ENCODE results near the gene EHMT1.
"Not testable (repeated sequence)": the region's sequence is repeated elsewhere in the genome, so short reads cannot be mapped to it uniquely, and the experiment has no call there.

EHMT1 gene

DNA sequence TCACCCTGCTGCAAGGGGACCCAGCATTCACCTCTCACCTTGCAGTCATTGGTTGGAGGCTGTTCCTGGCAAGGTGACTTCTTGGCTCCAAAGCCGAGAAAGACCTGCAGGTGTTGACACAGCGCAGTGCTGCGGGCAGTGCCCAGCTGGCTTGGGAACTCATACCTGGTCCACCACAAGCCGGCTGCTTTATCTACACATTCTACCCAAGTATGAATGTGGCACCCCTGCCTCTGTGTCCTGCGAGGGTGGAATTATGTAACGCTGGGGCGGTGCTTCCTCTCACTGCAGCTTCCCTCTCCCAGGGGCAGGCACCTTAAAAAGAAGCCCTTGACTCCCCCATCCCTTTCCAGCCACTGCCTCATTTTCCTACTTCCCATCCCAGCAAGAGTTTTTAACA lies 26.0 kb upstream of the EHMT1 start:
- TF ChIP-seq, protein P1, sequence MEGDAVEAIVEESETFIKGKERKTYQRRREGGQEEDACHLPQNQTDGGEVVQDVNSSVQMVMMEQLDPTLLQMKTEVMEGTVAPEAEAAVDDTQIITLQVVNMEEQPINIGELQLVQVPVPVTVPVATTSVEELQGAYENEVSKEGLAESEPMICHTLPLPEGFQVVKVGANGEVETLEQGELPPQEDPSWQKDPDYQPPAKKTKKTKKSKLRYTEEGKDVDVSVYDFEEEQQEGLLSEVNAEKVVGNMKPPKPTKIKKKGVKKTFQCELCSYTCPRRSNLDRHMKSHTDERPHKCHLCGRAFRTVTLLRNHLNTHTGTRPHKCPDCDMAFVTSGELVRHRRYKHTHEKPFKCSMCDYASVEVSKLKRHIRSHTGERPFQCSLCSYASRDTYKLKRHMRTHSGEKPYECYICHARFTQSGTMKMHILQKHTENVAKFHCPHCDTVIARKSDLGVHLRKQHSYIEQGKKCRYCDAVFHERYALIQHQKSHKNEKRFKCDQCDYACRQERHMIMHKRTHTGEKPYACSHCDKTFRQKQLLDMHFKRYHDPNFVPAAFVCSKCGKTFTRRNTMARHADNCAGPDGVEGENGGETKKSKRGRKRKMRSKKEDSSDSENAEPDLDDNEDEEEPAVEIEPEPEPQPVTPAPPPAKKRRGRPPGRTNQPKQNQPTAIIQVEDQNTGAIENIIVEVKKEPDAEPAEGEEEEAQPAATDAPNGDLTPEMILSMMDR (IDR thresholded peaks at IDR 0.05; ENCODE audit: low read depth, low read length, missing control alignments) = no peak
- H3K27ac ChIP-seq = no peak overlapping the region
- H3K36me3 ChIP-seq (replicated peaks) = no peaks in the 10 kb centered on the region
- H3K4me3 ChIP-seq (ENCODE audit: low read depth, low read length) = no peak overlapping the region
- in situ Hi-C loops (cut with HindIII; ENCODE audit: low pct_ligation_motif_present, low sequenced_read_pairs) = no loop called here
- DNase-seq = no peak
- H3K27me3 ChIP-seq (replicated peaks) = no peaks in the 10 kb centered on the region

DNA sequence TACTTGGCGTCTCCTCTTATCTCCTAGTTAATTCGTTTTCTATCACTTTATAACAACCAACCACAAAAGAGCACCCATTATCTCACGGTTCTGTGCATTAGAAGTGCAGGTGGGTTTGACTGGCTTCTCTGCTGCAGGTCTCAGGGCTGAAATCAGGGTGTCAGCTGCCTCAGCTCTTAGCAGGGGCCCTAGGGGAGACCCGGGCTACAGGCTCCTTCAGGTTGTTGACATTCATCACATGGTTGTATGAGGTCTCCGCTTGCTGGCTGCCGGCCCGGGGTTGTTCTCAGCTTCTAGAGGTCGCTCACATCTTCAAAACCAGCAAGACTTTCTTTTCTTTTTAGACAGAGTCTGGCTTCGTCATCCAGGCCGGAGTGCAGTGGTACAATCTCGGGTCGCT lies 25.6 kb upstream of the EHMT1 start:
- no peaks in the 10 kb centered on the region for H3K36me3 ChIP-seq (replicated peaks)
- no peak overlapping the region for H3K27ac ChIP-seq
- no peaks in the 10 kb centered on the region for H3K27me3 ChIP-seq (replicated peaks)
- no peak overlapping the region for H3K4me3 ChIP-seq (ENCODE audit: low read depth, low read length)
- in situ Hi-C loops (cut with HindIII; ENCODE audit: low pct_ligation_motif_present, low sequenced_read_pairs) = no loop called here
- TF ChIP-seq, protein P1 (IDR thresholded peaks at IDR 0.05; ENCODE audit: low read depth, low read length, missing control alignments) = no peak
- no peak for DNase-seq

DNA sequence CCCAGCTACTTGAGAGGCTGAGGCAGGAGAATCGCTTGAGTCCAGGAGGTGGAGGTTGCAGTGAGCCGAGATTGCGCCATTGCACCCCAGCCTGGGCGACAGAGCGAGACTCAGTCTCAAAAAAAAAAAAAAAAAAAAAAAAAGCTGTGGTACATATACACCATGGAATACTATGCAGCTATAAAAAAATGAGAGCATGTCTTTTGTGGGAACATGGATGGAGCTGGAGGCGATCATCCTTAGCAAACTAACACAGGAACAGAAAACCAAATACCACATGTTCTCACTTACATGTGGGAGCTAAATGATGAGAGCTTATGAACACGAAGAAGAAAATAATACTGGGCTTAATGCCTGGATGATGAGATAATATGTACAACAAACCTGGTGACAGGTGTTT lies 22.2 kb upstream of the EHMT1 start:
- H3K27ac ChIP-seq; in situ Hi-C loops (cut with HindIII; ENCODE audit: low pct_ligation_motif_present, low sequenced_read_pairs); H3K27me3 ChIP-seq (replicated peaks); H3K36me3 ChIP-seq (replicated peaks); H3K4me3 ChIP-seq (ENCODE audit: low read depth, low read length); DNase-seq: not testable (repeated sequence)

DNA sequence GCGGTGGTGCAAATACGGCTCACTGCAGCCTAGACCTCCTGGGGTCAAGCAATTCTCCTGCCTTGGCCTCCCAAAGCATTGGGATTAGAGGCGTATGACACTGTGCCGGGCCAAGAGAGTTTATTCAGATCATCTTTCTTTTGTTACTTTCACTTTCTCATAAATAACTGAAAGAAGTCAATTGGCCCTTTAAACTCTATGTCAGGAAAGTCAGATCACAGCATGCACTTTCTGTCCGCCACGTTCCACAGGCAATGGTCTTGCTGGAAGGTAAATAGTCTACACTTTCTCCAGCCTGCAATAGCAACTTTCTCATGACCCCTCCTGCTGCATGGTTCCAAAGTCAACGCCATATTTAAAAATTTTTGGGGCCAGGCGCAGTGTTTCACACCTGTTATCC lies 19.9 kb upstream of the EHMT1 start:
- Histone ChIP-seq H3K4me3 (ENCODE audit: low read depth, low read length) (no peak overlapping the region), H3K36me3 (replicated peaks) (no peaks in the 10 kb centered on the region), H3K27ac (no peak overlapping the region), H3K27me3 (replicated peaks) (no peaks in the 10 kb centered on the region)
- TF ChIP-seq, protein P1 (IDR thresholded peaks at IDR 0.05; ENCODE audit: low read depth, low read length, missing control alignments) = no peak
- in situ Hi-C loops (cut with HindIII; ENCODE audit: low pct_ligation_motif_present, low sequenced_read_pairs) = no loop called here
- DNase-seq = no peak

DNA sequence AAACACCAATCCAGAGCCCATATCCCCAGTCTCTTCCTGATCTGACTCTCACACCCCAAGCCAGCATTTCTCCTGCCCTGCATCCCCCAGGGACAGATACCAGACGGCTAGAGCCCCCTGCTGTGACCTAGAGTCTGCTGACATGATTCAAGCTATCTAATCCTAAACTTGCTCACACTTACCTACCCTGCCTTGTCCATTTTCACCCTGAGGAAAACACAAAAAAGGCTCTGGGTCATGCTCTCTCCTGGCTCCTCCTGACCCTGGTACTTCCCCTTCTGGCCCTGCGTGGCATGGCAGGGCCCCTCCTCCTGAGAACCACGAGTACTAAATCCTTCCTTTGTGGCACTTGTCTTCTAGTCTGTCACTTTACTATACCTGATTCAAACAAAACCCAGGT lies 16.1 kb upstream of the EHMT1 start:
- TF ChIP-seq, protein P1 (IDR thresholded peaks at IDR 0.05; ENCODE audit: low read depth, low read length, missing control alignments) = no peak
- Histone ChIP-seq H3K27ac (no peak overlapping the region), H3K27me3 (replicated peaks) (no peaks in the 10 kb centered on the region), H3K4me3 (ENCODE audit: low read depth, low read length) (no peak overlapping the region), H3K36me3 (replicated peaks) (no peaks in the 10 kb centered on the region)
- in situ Hi-C loops (cut with HindIII; ENCODE audit: low pct_ligation_motif_present, low sequenced_read_pairs) = no loop called here
- DNase-seq = no peak

DNA sequence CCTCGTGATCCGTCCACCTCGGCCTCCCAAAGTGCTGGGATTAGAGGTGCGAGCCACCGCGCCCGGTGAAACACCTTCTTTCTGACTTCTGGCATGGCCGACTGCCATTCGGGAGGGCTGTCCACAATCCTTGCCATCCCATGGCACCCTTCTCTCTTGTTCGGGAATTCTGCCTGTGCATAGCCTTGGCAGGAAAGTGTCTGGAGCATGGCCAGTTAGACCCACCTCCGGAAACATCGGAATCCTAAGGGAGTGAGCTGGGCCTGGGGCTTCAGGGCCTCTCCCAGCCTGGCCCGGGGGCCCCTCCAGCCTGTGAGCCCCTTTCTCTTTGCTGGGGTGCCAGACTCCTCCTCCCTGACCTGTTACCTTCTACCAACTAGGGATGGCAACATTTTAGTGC lies 14.9 kb upstream of the EHMT1 start:
- DNase-seq = no peak
- Histone ChIP-seq H3K36me3 (replicated peaks) (no peaks in the 10 kb centered on the region), H3K27me3 (replicated peaks) (no peaks in the 10 kb centered on the region), H3K27ac (no peak overlapping the region), H3K4me3 (ENCODE audit: low read depth, low read length) (no peak overlapping the region)
- TF ChIP-seq, protein P1 (IDR thresholded peaks at IDR 0.05; ENCODE audit: low read depth, low read length, missing control alignments) = no peak
- in situ Hi-C loops (cut with HindIII; ENCODE audit: low pct_ligation_motif_present, low sequenced_read_pairs) = no loop called here

Measured in brain microvascular endothelial cell (primary cell).